ENCODE data around the gene CCDC188. TPM values are rescaled to one million over a fixed set of nuclear protein-coding genes. Genes with fewer than 3 reads are reported as not detected.

CCDC188 gene
- total RNA-seq, 1 experiment from 2014 or later, result not detected

- H2BK20ac ChIP-seq (ENCODE audit: low read depth, low read length, poor library complexity, severe bottlenecking), result no peak overlapping the region
- H4K20me1 ChIP-seq (ENCODE audit: control insufficient read depth, insufficient read depth, insufficient read length), result peaks cover 3% of the 10 kb centered on the region
- no peak overlapping the region for H2AK5ac ChIP-seq (ENCODE audit: insufficient read length, low read length)
- no peak overlapping the region; a peak in 1 of 5 replicates for H3K4me3 Mint-ChIP-seq
- no peak overlapping the region for H3K9ac ChIP-seq (ENCODE audit: extremely low read depth, insufficient read length, low read length)
- H2BK12ac ChIP-seq (ENCODE audit: insufficient read length, low read depth, low read length), result no peak overlapping the region
- no peaks in the 10 kb centered on the region for H3K9me3 Mint-ChIP-seq
- no peak for TF ChIP-seq CTCF (conservative IDR thresholded peaks at IDR 0.05)
- no peaks in the 10 kb centered on the region for H3K4me1 ChIP-seq (ENCODE audit: insufficient read depth, low read length)
- H3K23me2 ChIP-seq (ENCODE audit: insufficient read length, low read depth, low read length, poor library complexity, severe bottlenecking), result no peaks in the 10 kb centered on the region
- no peaks in the 10 kb centered on the region for H3K27me3 ChIP-seq (ENCODE audit: insufficient read depth, low read length)
- H3T11ph ChIP-seq (ENCODE audit: low read length), result no peak overlapping the region
- H3K36me3 Mint-ChIP-seq (ENCODE audit: insufficient read depth in 1 of 3, low read depth in 3 of 3), result no peaks in the 10 kb centered on the region; a peak in 3 of 7 replicates
- H2BK120ac ChIP-seq (ENCODE audit: low read depth, low read length, poor library complexity, severe bottlenecking), result no peak overlapping the region
- H3K56ac ChIP-seq (ENCODE audit: insufficient read length, low read depth, low read length), result no peak overlapping the region
- H3K4me2 ChIP-seq (ENCODE audit: insufficient read depth, insufficient read length, low read length), result no peak overlapping the region
- no CpG with 5 or more reads among the region's 36 CpGs for WGBS (ENCODE audit: extremely low coverage, insufficient read length, low lambda C conversion rate)
- DNase-seq, result no peak
- no peak overlapping the region for H3K4ac ChIP-seq (ENCODE audit: low read depth, low read length)
- H2BK5ac ChIP-seq (ENCODE audit: insufficient read length, low read length), result no peak overlapping the region
- H3K18ac ChIP-seq (ENCODE audit: insufficient read length, low read depth, low read length), result no peak overlapping the region
- H3K23ac ChIP-seq (ENCODE audit: insufficient read length, low read depth, low read length), result no peak overlapping the region
- no peak overlapping the region for H3K27ac ChIP-seq (ENCODE audit: insufficient read length, low read depth, low read length)
- no peak overlapping the region for H4K8ac ChIP-seq (replicated peaks; ENCODE audit: insufficient read length, low read depth, low read length)
- no peaks in the 10 kb centered on the region for H3K79me1 ChIP-seq (ENCODE audit: insufficient read depth, low read depth, low read length, poor library complexity, severe bottlenecking)
- no peak overlapping the region for H3K27ac Mint-ChIP-seq
- H4K5ac ChIP-seq (ENCODE audit: insufficient read length, low read depth, low read length), result no peak overlapping the region
- no peaks in the 10 kb centered on the region; the same call in 1 of the 2 replicates for H3K79me2 ChIP-seq (ENCODE audit: insufficient read depth, low read length)
- no peaks in the 10 kb centered on the region for H3K9me3 ChIP-seq (ENCODE audit: control insufficient read depth, low read depth, low read length)
- no peak overlapping the region for H3K14ac ChIP-seq (ENCODE audit: insufficient read depth, low read length)
- no peak overlapping the region for H4K91ac ChIP-seq (ENCODE audit: insufficient read length, low read depth, low read length)
- no peaks in the 10 kb centered on the region; a peak in 1 of 4 replicates for H3K4me1 Mint-ChIP-seq
- no peak overlapping the region for H2AFZ ChIP-seq (ENCODE audit: low read length)
- H2BK15ac ChIP-seq (ENCODE audit: low read depth, low read length), result no peak overlapping the region
- no peaks in the 10 kb centered on the region for H3K27me3 Mint-ChIP-seq (ENCODE audit: low read depth)
These were observed 11.3 kb downstream of the CCDC188 start for GRCh38 chr22:20139391-20140106.

Data from H9 (cell line).